DMS79 treated with DMSO at 0.1 percent for 48 hours (cell line): ENCODE data around the gene BMF.
"Not testable (repeated sequence)": the region's sequence is repeated elsewhere in the genome, so short reads cannot be mapped to it uniquely, and the experiment has no call there.

Source experiments
- DNase-seq: peaks from one replicate; lab custom pipeline; 2025; lab: John Stamatoyannopoulos, UW

The BMF gene

DNA sequence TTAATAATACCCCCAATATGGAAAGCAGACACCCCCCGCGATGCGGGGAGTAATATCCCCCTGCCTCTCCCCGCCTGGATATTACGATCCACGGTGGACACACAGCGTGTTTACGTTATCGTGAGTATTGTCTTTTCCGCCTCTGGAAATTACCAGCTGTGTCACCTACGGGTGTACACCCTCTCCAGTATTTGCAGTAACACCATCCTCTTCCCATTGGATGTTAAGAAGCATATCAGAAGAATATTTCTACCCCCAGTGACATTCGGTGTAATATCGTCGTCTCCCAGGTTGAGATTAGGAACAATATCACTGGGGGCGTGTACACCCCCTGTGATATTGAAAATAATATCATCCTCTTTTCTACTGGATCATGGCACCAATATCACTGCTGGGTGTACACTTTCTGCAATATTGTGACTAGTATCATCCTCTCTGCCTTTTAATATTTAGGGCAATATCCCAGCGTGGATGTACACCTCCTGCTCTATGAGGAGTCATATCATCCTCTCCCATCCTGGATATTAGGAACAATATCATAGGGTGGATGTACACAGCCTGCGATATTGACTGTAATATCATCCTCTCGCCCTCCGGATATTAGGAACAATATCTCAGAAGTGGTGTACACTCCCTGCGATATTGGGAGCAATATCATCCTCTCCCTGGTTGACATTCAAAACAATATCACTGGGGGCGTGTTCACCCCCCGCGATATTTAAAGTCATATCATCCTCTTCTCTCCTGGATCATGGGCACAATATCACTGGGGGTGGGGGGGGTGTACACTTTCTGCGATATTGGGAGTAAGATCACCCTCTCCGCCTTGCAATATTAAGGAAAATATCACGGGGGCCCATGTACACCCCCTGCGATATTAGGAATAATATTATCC is 20.3 kb upstream of the BMF start:
- no peak for DNase-seq

DNA sequence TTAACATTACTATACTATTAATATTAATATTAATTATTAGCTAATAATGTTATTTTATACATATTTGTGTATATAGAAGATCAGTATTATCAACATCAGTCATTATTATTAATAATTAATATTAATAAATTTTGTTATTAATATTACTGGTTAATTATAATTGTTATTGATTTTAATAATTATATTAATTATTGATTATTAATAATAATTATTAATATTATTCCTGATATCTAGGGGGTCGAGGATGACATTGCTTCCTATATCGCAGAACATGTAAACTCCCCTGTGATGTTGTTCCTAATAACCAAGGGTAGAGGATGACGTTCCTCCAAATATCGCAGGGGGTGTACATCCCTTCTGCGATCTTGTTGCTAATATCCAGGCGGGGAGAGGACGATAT is 17.3 kb upstream of the BMF start:
- no peak for DNase-seq

- peak; percentile 7 for DNase-seq
Observed at GRCh38 chr15:40124807-40125285, 16.2 kb upstream of the BMF start.

DNA sequence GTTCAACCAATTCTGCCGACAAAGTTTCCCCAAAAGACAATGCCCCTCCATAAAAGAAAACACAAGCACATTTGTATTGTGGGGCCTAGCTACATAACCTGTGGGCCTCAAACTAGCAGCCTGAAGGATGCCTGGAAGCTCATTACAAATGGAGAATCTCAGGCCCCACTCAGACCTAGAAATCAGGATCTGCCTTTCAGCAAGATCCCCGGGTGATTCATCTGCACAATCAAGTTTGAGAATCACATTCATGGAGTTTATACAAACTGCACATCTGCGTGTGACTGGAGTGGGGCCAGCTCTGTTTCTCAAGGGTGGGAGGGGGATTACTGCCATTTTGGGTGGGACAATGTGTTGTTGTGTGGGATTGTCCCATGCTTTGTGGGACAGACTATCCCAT is 15.7 kb upstream of the BMF start:
- DNase-seq = not testable (repeated sequence)

- DNase-seq = not testable (repeated sequence)
Observed at GRCh38 chr15:40123863-40124262, 15.2 kb upstream of the BMF start.

GRCh38 chr15:40122989-40123388 is 14.3 kb upstream of the BMF start:
- DNase-seq = not testable (repeated sequence)

GRCh38 chr15:40121911-40122638 is 13.4 kb upstream of the BMF start:
- DNase-seq = no peak

- no peak for DNase-seq
Observed at GRCh38 chr15:40118473-40118872, 9.8 kb upstream of the BMF start.

GRCh38 chr15:40115670-40116093 is 7.0 kb upstream of the BMF start:
- DNase-seq = no peak

- DNase-seq = not testable (repeated sequence)
Observed at GRCh38 chr15:40115106-40115505, 6.4 kb upstream of the BMF start.

- no peak for DNase-seq
Observed at GRCh38 chr15:40114218-40114617, 5.5 kb upstream of the BMF start.

DNA sequence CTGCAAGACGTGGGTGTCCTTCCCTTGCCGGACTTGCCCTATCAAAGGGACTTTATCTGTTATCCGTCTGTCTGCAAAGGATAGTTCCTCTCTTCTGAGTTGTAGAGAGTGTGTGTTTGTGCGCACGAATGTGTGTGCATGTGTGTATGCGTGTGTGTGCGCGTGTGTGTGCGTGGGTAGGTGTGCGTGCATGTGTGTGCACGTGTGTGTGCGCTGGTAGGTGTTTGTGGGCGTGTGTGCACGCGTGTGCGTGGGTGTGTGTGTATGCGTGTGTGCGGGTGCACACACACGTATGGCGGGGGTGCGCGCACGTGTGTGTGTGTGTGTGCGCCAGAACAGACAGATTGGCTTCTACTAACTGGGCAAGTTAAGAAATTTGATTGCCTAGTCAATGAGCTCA is 4.1 kb upstream of the BMF start:
- no peak for DNase-seq

GRCh38 chr15:40111888-40112287 is 3.2 kb upstream of the BMF start:
- DNase-seq = no peak

DNA sequence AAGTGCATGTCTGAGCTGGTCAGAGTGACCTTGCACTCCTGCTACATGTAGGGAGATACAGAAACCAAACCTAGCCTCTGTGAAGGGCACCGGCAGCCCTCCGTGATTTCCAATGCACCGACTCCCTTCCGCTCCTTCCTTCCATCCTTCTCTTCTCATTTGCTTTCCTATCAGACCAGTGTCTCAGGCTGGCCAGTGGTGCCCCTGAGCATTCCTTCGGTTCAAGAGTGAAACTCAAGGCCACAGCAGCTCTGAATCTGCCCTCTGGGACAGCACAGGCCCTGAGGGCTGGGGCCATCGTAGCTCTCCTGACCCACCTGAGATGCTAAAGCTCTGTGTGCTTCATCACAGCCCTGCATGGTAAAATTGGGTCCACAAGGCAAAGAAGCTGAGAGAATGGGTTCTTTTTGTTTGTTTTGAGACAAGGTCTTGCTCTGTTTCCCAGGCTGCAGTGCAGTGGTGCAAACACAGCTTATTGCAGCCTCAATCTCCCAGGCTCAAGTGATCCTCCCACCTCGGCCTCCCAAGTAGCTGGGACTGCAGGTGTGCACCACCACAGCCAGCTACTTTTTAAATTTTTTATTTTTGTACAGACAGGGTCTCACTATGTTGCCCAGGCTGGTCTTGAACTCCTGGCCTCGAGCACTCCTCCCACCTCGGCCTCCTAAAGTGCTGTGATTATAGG is 2.3 kb upstream of the BMF start:
- no peak for DNase-seq

- DNase-seq = no peak
Observed at GRCh38 chr15:40108061-40108854, 421 bp downstream of the BMF start.

GRCh38 chr15:40106203-40107161 is 2.2 kb downstream of the BMF start:
- DNase-seq = peak; percentile 43

- no peak for DNase-seq
Observed at GRCh38 chr15:40105517-40106202, 3.0 kb downstream of the BMF start.

DNA sequence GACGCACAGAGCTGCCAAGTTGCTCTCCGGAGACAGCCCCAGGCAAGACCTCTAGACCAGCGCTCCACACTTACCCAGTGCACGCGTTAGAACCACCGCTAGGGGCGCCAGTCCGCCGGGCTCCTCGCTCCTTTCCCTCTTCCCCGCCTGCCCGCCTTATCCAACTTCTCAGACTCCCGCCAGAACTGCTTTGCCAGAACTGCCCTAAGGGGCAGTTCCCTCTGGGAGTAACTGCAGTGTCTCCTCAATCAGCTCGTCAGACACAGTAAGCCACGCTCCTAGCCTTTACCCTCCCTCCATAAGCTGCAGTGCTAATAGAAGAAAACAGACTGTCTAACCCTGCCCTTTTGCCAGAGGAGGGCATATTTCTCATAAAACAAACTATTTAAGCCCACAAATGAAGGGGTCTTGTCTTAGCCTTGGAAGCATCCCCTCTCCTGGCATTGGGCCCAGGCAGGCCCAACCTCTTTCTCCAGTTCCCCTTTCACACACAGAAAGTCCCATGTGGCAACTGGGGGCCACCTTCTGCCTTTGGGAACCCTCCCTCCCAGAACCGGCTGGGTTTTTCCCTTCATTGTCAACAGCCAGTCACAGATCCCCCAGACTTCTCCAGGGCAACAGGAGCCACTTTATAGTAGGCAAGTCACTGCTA is 3.7 kb downstream of the BMF start:
- DNase-seq = peak; percentile 82

DNA sequence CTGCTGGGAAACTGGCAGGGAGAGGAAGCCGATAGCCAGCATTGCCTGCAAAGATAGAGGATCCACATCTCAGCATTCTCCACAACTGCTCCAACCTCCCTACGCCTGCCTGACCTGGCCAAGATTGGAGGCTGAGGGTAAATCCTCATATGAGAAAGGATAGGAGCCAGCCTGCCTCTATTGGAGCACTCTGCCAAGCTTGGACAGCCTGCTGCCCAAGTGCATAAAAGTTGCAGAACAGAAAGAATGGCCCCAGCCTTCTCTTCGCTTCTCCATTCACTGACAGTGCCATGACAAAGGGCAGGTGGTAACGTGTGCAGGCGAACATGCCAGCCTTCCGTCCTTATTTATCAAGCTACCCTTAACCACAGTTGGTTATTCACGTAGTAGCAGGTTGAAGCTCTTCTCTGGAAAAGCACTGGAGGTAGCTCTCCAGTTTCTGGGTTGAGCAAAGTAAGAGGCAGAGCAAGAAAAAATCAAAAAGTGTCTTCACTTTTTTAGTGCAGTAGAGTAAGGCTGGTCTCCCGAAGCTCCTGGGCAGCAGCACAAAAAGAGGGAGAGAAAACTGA is 4.3 kb downstream of the BMF start:
- peak; percentile 40 for DNase-seq
